Pancreas (tissue), 10 donors: Measurements from ENCODE around the gene CUL7. TPM values are rescaled to one million over a fixed set of nuclear protein-coding genes. Genes with fewer than 3 reads are reported as not detected.
A peak's percentile ranks its signal among the peaks of the same experiment; 100 is the strongest.

Experiments
- ATAC-seq, 4 donors: fragments of 200-7000 bp; cut with Tn5 transposase; one replicate each; pipeline versions ENCODE4 v1.8.0 to v1.9.1; 2020; ENCODE audit warnings: mild to moderate bottlenecking in 4 of 4, moderate library complexity in 4 of 4
- DNase-seq, 6 donors: peaks; one replicate each; pipeline ENCODE4 v3.0.0-alpha.2; 2020
- FAIRE-seq: peaks from 2 replicates; lab custom pipeline; 2012; peaks lifted over from hg19 to GRCh38; lab: Jason Lieb, UNC
- H3K27ac ChIP-seq, 4 donors: fragments of 200-600 bp; sonication (generic); 1 replicate in 3 of 4; 2 replicates in 1 of 4; pipeline versions ENCODE4 v1.5.0 to v1.8.0; 2020
- H3K27me3 ChIP-seq, 4 donors: fragments of 200-600 bp; one replicate each; pipeline ENCODE4 v1.8.0; 2021
- H3K36me3 ChIP-seq, 3 donors: fragments of 200-600 bp; sonication (generic) in 1 of 3; one replicate each; pipeline versions ENCODE4 v1.5.0 to v1.8.0; 2020 to 2021
- H3K4me1 ChIP-seq, 3 donors: fragments of 200-600 bp; one replicate each; pipeline ENCODE4 v1.8.0; 2021
- H3K4me3 ChIP-seq, 4 donors: fragments of 200-600 bp; sonication (generic) in 2 of 4; one replicate each; pipeline versions ENCODE4 v1.5.0 to v1.8.0; 2020 to 2021
- H3K9me3 ChIP-seq, 4 donors: fragments of 200-600 bp; one replicate each; pipeline ENCODE4 v1.8.0; 2021
- whole genome bisulfite sequencing, 2 donors: extraction: QIAGEN DNeasy Blood & Tissue Kit; methylation state at CpG; one replicate each; pipeline ENCODE4 v1.1.7; 2013; 5-methylcytosine and 5-hydroxymethylcytosine counted together
- intact Hi-C, 3 donors: fragments of 100-400 bp; cut with DNase I; formaldehyde crosslinking; loops; one replicate each; pipeline versions ENCODE4 v1.11.1 to v1.14.2; 2022
- polyA plus RNA-seq, 2 donors: library from polyadenylated mRNA; stranded (reverse); fragments of 200-250 nt; gene quantifications; one replicate each; pipeline ENCODE4 v1.2.3, GENCODE V29; 2013
- total RNA-seq, 6 donors: library from RNA; stranded (reverse); fragmentation: NEBNext Ultra II Directional in 4 of 6; extraction: Animal tissue kit (Norgen Biotek cat#: 25700) in 4 of 6; gene quantifications; one replicate each; pipeline versions ENCODE4 v1.2.1 to v1.2.4, GENCODE V29; 2021 to 2023
- TF ChIP-seq, protein P1 (sequence below), 4 donors: fragments of 200-600 bp; sonication (generic) in 3 of 4; IDR thresholded peaks; one replicate each; pipeline versions ENCODE4 v1.5.0 to v1.8.0; 2021; ENCODE audit warnings: antibody characterized with exemption in 4 of 4
- donor health status: healthy with polysubstance abuse.
- donor health status: DM: no; HTN: no; CAD: no; lungs with moderate emphysema.
- donor health status: DM: no; HTN: no; CAD: no.
- donor health status: control.
- donor health status: control.
- donor health status: Bipolar disorder and iron deficiency.
- donor health status: DM: yes; HTN: yes; CAD: no.
- donor health status: DM: no; HTN: no; CAD: no.
- donor health status: DM: no; HTN: no; CAD: no.
- donor health status: DM: yes; HTN: yes; CAD: no.

Gene CUL7
- total and polyA plus RNA-seq, 8 donors = 8.6 to 21.4 (median 13.9) TPM

DNA sequence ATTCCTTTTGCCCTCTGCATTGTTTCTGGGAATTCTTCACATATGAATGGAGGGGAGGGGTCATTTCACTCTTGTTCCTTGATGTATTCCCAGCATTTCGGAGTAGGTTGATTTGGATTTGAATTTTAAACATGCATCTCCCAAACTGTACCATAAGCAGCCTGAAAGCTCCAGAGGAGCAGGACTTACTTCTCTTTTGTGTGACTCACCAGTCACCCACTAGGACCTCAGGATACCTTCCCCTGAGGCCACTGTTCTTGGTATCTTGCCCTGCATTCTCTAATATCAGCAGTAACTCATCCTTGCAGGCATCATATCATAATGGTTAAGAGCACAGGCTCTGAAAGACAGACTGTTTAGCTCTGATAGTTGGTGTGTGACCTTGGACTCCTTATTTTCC is 4.9 kb upstream of the CUL7 start:
- H3K36me3 ChIP-seq = peaks cover 0 to 11% (median 0%) of the 10 kb centered on the region in 3 donors
- intact Hi-C loops = no loop called here
- DNase-seq = no peak
- TF ChIP-seq, protein P1, sequence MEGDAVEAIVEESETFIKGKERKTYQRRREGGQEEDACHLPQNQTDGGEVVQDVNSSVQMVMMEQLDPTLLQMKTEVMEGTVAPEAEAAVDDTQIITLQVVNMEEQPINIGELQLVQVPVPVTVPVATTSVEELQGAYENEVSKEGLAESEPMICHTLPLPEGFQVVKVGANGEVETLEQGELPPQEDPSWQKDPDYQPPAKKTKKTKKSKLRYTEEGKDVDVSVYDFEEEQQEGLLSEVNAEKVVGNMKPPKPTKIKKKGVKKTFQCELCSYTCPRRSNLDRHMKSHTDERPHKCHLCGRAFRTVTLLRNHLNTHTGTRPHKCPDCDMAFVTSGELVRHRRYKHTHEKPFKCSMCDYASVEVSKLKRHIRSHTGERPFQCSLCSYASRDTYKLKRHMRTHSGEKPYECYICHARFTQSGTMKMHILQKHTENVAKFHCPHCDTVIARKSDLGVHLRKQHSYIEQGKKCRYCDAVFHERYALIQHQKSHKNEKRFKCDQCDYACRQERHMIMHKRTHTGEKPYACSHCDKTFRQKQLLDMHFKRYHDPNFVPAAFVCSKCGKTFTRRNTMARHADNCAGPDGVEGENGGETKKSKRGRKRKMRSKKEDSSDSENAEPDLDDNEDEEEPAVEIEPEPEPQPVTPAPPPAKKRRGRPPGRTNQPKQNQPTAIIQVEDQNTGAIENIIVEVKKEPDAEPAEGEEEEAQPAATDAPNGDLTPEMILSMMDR (IDR thresholded peaks at IDR 0.05) = no peak
- WGBS, 2 donors = 45 to 54% methylated on average over 1 of the region's 1 CpG
- H3K27ac ChIP-seq = peak overlapping the region in 2 of 4 donors; percentile 91 to 94
- peak overlapping the region; percentile 35 to 88 (median 61) for H3K4me3 ChIP-seq
- no peak for ATAC-seq
- H3K4me1 ChIP-seq = peaks cover 23 to 28% (median 24%) of the 10 kb centered on the region in 3 donors
- H3K27me3 ChIP-seq = no peaks in the 10 kb centered on the region
- no peaks in the 10 kb centered on the region for H3K9me3 ChIP-seq
- FAIRE-seq = no peak

DNA sequence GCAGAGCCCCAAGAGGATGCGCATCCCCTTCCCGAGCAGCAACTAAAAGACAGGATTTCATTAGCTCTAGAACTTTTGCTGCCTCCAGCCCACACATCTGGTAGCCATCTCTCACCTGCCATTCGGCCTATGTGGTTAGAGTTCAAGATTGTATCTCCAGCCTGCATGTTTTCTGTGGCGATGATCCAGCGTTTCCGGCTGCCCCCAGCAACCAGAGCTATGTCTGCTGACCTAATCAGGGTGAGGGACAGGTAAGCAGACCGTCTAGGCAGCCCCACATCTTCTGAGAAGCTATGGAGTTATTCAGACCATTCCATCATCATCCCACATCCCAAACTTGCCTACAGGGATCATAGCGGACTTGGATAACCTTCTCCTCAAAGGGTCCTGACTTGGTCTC is 2.3 kb upstream of the CUL7 start:
- intact Hi-C loops = no loop called here
- FAIRE-seq (no peak), ATAC-seq (no peak), DNase-seq (no peak)
- peaks cover 16 to 28% (median 24%) of the 10 kb centered on the region in 3 donors for H3K4me1 ChIP-seq
- no peak overlapping the region for H3K4me3 ChIP-seq
- no peaks in the 10 kb centered on the region for H3K27me3 ChIP-seq
- no peaks in the 10 kb centered on the region for H3K9me3 ChIP-seq
- WGBS, 2 donors = 73% methylated on average over 8 of the region's 8 CpGs
- TF ChIP-seq, protein P1 (IDR thresholded peaks at IDR 0.05) = no peak
- H3K36me3 ChIP-seq = peaks cover 0 to 11% (median 0%) of the 10 kb centered on the region in 3 donors
- H3K27ac ChIP-seq = no peak overlapping the region

DNA sequence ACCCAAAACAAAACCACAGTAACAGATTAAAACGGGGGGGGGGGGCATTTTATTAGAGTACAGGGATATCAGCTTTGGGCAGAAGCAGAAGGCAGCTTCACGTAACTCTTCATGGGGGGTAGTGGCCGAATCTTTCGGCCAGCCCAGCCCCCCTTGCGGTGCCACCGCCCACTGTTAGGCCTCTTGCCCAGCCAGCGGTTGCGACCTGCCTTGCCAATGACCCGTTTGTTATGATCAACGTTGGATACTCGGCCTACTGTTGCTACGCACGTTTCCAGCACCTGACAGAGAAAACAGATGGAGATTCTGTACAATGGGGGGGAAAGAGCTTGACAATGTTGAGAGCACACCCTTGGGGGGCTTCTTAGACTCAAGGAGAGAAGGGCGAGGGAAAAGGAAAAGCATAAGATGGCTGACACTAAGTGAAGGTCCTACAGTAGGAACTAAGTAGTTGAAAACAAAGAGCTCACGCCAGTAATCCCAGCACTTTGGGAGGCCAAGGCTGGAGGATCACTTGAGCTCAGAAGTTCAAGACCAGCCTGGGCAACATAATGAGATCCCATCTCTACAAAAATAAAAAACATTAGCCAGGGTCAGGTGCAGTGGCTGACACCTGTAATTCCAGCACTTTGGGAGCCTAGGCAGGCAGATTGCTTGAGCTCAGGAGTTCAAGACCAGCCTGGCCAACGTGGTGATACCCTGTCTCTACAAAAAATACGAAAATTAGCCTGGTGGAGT is 724 bp upstream of the CUL7 start:
- peaks cover 10 to 21% (median 15%) of the 10 kb centered on the region in 3 donors for H3K4me1 ChIP-seq
- H3K4me3 ChIP-seq = peak overlapping the region in 3 of 4 donors; percentile 46 to 87 (median 76)
- FAIRE-seq (no peak), DNase-seq (peak in 2 of 6 donors; percentile 40 to 57), ATAC-seq (no peak)
- 65 to 67% methylated on average over 16 to 17 of the region's 17 CpGs for WGBS, 2 donors
- intact Hi-C loops = no loop called here
- peak overlapping the region; percentile 77 to 92 (median 85) for H3K27ac ChIP-seq
- TF ChIP-seq, protein P1 (IDR thresholded peaks at IDR 0.05) = no peak
- H3K36me3 ChIP-seq = peaks cover 0 to 17% (median 0%) of the 10 kb centered on the region in 3 donors
- no peaks in the 10 kb centered on the region for H3K9me3 ChIP-seq
- H3K27me3 ChIP-seq = no peaks in the 10 kb centered on the region

DNA sequence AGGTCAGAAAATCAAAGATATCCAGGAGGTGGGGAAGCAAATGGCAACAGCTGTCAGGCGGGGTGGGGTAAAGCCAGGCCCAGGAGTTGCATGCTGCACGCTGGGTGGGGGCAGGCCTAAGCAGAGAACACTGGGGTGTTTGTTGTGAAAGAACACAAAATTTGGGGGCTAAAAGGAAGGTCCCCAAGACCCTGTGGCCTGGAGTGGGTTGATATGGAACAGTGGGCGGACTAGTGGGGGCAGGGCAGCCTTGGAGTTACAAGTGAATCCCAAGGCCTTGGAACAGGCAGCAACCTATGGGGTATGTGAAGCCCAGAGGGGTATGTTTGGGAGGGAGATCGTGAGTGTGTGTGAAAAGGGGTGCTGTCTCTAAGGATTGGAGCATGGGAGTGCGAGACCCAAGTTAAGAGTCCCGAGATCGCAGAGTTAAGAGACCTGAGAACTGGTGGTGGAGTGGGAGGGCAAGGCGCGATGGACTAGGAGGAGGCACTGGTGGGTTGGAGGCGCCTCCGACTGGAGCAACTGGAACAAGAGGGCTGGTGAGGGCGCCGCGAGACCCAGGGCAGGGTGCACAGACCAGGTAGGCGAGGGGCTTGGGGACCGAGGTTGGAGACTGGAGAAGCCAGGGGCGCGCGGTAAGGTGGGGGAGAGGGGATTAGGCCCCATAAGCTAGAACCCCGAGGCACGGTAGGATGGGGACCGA is 658 bp downstream of the CUL7 start:
- WGBS, 2 donors = 8% methylated on average over 20 to 22 of the region's 22 CpGs
- H3K4me1 ChIP-seq = peaks cover 3 to 12% (median 7%) of the 10 kb centered on the region in 3 donors
- intact Hi-C loops = no loop called here
- no peaks in the 10 kb centered on the region for H3K27me3 ChIP-seq
- peaks cover 0 to 24% (median 0%) of the 10 kb centered on the region in 3 donors for H3K36me3 ChIP-seq
- no peak for FAIRE-seq
- peak; percentile 33 to 57 (median 48) for ATAC-seq
- peak overlapping the region; percentile 77 to 92 (median 85) for H3K27ac ChIP-seq
- peak overlapping the region; percentile 46 to 87 (median 69) for H3K4me3 ChIP-seq
- no peaks in the 10 kb centered on the region for H3K9me3 ChIP-seq
- TF ChIP-seq, protein P1 (IDR thresholded peaks at IDR 0.05) = no peak
- DNase-seq = peak in 4 of 6 donors; percentile 27 to 68 (median 43)
